ENCODE data around the gene TMX2.
"Not testable (repeated sequence)": the region's sequence is repeated elsewhere in the genome, so short reads cannot be mapped to it uniquely, and the experiment has no call there.

The TMX2 gene

DNA sequence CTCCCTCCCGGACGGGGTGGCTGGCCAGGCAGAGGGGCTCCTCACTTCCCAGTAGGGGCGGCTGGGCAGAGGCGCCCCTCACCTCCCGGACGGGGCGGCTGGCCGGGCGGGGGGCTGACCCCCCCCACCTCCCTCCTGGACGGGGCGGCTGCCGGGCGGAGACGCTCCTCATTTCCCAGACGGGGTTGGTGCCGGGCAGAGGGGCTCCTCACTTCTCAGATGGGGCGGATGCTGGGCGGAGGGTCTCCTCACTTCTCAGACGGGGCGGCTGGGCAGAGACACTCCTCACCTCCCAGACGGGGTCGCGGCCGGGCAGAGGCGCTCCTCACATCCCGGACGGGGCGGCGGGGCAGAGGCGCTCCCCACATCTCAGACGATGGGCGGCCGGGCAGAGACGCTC, 4.3 kb downstream of the TMX2 start:
- not testable (repeated sequence) for DNase-seq

DNA sequence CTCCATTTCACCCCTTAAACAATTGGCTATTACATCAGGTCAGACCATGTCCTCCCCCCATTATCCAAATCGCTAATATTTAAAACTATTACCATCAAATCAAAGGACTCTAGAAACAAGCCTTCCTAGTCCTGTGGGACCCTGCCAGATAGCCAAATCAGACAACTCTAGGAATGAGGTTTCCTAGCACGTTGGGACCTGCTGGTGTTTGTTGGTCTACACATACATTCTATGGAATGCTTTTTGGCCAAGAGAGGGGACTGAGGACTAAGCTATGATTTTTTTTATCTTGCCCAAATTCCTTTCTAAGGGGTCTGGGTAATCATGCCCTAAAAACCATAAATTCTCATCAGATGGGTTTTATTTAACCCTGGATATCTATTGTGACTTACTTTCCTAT, 14.8 kb downstream of the TMX2 start:
- DNase-seq, result no peak

DNA sequence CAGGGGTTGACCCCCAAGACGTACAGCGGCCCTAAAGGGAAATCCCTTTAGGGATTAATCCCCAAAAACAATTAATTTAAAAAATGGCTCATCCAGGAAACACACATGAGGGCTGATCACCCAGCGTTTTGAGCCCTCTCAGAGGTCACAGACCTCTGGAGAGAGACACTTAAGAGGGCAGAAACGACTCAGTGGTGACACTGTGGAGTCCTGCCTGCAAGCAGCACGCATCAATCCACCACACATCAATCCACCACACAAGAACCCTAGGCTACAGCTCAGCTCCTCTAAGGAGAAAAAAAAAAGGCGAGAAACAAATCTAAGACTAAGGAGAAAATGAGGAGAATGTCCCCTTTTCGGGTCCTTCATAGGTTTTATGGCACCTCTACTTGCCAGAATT, 16.4 kb downstream of the TMX2 start:
- no peak for DNase-seq

DNA sequence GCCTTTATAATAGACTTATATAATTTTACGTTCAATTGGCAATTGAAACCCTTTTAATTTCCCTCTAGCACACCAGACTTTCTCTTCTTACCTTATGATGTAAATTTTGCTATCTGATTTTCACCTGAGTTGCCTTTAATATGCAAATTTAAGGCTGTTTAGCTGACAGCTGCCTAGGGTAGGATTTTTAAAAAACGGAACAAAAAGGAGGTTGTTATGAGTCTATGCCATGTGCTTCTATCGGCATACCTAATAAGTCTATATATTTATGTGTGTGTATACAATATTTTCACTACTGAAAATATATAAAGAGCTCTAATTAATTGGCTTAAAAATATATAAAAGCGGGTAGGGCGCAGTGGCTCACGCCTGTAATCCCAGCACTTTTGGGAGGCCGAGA, 17.1 kb downstream of the TMX2 start:
- no peak for DNase-seq

DNA sequence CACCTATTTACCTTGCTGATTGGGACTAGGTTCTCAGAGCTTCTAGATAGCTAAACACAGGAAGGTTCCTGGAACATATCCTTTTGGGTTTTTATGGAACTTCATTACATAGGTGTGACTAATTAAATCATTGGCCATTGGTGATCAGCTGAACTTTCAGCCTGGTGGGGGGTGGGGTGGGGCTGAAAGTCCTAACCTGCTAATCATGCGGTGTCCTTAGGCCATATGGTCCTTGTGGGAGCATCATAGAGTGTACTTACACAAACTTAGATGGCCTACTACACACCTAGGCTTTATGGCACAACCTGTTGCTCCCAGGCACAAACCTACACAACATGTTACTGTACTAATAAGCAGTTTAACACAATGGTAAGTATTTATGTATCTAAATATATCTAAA, 20.3 kb downstream of the TMX2 start:
- no peak for DNase-seq

DNA sequence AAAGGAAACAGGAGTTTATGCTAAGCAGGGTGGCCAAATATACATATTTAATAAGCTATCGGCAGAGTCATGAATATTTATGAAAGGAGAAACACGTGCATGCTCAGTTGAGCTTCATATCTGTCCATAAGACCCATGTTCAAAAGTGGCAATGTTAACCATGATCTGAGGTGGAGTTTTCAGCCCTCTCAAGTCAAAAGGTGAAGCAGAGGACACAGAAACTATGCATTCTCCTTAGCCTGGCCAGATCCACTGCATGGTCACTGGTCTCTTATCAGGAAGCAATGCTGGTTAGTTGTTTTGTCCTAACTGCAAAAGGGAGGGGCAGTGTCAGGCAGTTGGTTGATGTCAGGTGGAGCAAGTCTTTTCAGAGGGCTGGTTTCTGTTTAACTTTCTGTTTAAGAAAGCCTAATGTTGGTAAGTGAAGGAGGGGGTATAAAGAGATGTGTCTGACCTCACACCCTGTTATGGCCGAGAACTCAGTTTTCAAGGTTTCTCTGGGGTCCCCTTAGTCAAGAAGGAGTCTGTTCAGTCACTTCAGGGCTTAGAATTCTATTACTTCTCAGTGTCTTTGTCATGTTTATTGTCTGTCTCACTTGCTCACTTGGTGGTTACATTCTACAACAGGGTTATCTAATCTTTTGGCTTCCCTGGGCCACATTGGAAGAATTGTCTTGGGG, 23.4 kb downstream of the TMX2 start:
- DNase-seq, result no peak

DNA sequence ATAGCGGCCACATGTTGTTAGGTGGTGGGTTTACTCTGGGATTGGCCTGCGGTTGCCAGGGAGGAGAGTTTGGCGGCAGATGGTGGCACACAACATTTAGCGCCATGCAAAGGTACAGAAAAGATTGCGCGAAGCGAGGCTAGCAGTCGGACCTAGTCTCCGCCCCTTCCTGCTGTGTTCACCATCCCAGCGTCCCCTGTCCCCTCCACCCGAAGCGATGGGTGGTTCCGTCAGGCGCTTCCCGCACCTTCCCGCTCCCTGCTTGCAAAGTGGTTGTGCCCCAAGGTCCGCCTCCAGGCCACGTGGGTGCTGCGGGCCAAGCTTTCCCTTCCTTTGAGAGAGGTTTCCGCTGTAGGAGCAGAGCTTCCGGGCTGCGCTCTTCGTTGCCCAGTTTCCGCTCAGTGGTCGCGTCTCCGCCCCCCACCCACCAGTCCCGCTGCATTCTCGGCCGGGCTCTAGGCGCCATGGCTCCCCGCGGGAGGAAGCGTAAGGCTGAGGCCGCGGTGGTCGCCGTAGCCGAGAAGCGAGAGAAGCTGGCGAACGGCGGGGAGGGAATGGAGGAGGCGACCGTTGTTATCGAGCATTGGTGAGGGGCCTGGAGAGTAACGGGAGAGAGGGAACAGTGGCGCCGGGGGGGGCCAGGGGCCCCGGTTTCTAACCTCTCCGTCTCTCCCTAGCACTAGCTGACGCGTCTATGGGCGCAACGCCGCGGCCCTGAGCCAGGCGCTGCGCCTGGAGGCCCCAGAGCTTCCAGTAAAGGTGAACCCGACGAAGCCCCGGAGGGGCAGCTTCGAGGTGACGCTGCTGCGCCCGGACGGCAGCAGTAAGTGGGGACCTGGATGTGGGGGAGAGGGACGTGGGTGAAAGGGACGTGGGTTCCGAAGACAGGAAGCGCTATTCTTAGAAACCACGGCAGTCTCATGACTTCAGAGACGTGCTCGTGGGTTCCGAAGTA, 29.0 kb downstream of the TMX2 start, which contains the start of gene SELENOH:
SELENOH (plus strand) TSS at position 360 of the 955 bp plus-strand sequence; CDS start at position 465, 105 bp downstream.
- DNase-seq, result peak; percentile 84 to 86 (median 85)

DNA sequence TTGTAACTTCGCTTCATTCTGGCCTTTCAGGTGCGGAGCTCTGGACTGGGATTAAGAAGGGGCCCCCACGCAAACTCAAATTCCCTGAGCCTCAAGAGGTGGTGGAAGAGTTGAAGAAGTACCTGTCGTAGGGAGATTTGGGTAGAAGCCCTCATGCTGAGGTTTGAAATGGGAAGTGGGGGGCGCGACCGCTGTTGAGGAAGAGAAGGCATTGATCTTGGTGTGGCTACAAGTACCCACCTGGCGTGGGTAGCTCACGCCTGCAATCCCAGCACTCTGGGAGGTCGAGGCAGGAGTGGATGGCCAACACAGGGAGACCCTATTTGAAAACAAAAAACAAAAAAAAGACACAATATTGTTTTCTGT, 29.7 kb downstream of the TMX2 start:
- no peak for DNase-seq

DNA sequence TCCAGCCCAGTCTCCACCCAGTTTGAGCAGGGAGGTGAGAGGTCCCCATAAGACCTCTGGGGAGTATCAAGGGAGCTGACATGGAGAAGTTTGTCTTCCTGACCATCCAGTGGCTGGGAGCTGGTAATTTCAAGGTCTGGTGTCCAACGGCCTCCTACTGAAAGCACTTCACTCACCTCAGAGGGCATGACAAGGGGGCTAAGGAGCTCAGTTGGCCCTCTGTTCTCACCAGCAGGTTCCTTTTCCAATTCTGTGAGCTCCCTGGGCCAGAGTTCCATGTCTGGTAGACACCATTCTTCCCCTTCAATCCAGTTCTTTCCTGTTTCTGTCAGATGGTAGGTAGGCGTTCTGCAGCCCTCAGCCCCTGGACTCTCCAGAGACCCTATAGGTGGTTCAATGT, 32.0 kb downstream of the TMX2 start:
- no peak for DNase-seq

DNA sequence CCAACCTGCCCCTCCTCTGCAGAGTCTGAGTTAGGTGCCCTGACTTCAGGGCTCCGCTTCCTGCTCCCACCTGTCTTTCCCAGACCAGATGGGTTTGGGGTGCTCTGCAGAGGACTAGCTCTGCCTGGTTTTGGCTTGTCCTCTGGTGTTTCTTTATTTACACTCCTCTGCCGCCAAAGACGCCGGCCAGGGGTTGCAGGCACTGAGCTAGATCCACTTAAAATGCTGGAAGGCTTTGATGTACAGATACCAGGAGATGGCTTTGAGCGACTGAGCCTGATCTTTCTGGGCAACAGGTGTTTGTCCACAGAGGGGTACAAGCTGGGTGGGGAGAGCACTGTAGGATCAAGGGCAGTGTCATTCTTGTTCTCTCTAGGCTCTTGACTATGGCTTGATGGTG, 32.8 kb downstream of the TMX2 start:
- no peak for DNase-seq

DNA sequence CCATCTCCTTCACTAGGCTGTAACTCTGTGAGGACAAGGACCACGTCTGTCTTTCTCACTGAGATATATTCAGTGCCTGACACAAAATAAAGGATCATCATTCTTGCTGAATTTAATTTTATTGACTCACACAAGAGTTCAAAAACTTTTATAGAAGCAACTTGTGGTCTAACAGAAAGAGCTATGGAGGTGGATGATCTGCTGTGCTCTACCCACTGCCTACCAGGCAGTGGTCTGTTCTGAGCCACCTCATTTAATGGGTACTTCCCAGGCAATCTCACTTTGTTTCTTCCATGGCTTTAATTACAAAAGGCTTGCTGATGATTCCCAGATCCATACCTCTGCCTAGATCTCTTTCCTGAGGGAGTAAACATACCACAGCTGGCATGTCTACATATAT, 34.5 kb downstream of the TMX2 start:
- DNase-seq, result no peak

DNA sequence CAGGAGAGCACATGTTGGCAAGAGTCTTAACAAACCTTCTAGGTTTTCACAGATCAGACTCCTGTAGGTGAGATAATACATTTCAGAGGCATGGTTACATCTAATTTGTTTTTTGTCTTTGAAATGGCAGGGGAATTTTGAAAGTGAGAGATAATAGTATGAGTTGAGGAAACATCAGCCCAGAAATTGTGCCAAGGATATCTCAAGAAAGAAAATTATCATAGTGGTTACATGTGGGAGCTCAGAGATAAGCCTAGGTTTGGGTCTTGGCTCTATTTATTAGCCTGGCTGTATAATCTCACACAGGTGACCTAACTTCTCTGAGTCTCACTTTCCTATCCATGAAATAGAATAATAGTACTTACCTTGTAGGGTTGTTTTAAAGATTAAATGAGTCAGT, 38.8 kb downstream of the TMX2 start:
- no peak for DNase-seq

DNA sequence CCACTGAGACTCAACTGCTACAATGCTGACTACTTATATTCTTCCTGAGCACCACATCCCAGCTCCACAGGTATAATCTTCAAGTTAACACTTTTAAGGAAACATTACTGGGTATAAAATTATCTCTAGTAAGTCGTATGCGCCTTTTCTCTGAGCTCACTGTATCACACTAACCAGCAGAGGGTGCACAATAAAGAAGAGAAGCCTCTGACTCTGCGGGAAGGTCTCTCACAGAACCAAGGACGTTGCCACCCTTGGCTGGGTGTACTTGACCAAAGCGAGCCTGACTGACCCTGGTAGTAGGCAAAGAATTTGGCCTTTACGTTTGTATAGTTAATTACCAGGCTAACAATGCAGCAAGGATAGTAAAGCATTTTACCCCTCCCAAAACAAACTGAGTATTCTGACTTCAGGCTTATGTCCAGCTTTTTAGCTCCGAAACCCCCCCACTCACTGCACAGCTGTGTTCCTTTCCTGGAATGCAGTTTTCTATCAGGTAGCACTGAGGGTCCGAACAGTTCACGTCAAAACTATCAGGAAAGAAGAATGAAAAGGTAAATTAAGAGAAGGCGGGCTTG, 39.4 kb downstream of the TMX2 start, which contains the start of gene BTBD18:
BTBD18 (minus strand) TSS at position 144 of the 578 bp plus-strand sequence. CDS start 631 bp downstream, outside the sequence.
- DNase-seq, result no peak

DNA sequence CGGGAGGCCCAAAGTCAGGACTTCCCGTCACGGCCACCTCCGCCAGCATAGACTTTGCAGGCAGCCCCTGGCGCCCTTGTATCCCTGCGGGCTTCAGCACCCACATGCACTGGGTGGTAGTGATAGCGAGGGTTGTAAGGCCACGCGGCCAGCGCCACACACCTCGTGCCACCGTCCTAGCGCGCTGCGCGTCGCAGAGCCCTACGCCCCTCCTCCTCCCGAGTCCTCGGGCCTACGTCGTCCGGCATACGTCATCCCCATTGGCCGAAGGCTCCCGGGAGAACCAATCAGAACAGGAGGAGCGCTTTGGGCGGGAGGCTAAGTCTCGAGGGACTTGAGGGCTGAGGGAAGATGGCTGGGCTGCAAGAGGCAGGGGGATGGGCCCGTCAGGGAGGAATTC, 40.6 kb downstream of the TMX2 start:
- no peak for DNase-seq

DNA sequence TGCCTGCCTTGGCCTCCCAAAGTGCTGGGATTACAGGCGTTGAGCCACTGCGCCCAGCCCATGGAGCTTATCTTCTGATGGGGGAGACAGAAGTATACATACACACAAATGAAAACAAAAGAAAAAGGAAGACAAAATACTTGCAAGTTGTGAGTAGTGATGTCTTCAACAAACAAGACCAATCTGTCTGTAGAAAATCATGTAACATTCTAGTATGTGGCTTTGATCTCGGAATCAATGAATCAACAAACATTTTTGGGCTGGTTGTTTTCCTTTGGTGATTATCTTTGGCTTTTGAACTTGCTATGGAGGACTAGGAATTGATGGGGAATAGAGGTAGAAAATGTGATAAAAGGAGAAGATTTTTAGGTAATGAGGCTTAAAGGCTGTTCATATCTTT, 45.8 kb downstream of the TMX2 start:
- DNase-seq, result no peak

DNA sequence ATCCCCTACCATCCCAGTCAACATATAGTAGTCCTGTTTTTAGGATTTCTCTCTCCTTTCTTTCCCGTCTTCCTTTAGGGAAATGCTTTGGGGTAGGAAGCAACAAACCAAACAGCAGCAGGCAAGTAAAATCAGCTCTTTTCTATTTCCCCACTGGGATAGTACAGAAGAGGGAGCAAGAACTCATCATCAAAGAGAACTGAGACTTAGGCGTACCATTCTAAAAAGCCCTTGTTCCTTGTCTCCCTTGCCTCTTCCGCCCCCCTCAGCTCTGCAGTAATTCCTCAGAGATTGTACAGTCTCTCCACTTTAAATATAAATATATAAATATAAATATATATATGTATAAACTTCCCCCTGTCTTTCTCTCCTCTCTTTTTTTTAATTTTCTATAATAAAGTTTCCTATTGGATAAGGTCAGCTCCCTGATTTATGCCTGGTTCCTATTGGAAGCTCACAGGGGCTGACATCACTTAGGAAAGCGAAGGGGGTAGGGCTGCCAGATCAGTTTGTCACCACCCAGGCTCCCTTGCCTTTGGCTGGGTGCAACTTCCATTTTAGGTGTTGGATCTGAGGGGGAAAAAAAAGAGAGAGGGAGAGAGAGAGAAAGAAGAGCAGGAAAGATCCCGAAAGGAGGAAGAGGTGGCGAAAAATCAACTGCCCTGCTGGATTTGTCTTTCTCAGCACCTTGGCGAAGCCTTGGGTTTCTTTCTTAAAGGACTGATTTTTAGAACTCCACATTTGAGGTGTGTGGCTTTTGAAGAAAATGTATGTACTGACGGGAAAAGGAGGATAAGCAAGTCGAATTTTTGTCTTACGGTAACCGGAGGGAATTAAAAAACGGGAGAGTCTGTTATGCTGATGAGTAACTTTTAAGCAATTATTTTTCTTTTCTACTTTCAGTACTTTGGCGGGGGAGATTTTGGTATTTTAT, 49.2 kb downstream of the TMX2 start, which contains the start of gene CTNND1:
CTNND1 (plus strand) TSS at position 502 of the 934 bp plus-strand sequence. CDS start 29,677 bp downstream, outside the sequence.
- no peak for DNase-seq

DNA sequence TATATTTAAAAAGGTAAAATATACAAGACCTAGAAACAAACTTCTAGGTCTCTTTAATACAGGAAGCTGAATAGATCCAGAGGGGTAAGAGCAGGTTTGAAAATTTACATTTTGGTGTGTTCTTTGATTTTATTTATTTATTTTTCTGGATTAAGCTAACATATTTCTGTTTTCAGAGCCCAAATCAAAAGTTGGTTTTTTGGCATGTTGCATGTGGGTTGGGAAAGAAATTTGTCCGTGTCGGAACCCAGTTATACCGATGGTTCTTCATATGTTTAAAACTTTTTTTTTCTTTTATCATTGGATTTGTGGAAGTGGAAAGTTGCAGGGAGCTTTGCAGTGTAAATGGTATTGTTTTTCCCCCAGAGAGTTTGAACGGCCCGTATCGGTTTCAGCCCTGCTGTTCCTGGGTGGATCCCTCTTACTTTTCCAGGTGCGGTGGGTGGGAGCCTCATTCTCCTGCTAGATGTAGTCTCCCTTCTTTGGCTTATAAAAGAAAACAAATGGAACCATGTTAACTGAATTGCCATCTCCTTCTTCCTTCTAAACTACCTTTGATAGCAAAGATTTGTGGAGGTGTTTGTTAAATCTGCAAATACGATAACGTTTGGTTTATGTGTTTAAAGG, 50.0 kb downstream of the TMX2 start:
- DNase-seq, result no peak

DNA sequence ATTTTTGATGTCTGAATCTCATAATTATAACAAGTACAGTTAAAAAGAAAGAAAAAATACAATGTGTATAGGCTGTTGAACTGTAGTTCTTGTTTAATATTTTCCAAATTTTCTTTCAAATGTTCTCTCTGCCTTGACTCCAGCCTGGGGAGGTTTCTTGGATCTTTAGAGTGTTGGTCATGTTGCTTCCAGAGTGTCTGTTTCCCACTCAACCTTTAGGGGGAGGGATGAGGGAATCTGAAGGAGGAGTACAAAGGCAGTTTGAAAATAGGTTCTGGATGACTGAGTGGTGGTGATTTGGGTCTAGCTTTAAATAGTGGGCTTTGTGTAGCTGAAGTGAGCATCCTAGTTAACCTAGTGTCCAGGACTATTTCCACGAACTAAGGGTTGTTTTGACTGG, 51.2 kb downstream of the TMX2 start:
- DNase-seq, result no peak

DNA sequence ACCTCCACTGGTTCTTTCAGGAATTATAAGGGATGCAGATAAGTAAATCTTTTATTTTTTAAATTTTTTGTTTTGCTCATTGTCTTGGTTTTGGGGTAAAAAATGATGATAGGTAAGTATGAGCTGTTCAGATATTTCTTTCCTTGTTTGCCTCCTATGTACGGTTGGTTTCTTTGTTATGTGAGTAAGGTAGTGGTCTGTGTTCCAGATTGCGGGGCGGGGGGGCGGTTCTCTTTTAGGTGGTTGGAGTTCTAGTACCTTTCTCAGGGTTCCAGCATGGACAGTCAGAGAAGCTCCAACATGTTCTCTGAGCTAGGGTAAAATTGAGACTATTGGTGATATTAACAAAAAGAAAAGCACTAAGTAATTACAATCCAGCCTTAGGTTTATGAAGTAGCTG, 51.6 kb downstream of the TMX2 start:
- no peak for DNase-seq

DNA sequence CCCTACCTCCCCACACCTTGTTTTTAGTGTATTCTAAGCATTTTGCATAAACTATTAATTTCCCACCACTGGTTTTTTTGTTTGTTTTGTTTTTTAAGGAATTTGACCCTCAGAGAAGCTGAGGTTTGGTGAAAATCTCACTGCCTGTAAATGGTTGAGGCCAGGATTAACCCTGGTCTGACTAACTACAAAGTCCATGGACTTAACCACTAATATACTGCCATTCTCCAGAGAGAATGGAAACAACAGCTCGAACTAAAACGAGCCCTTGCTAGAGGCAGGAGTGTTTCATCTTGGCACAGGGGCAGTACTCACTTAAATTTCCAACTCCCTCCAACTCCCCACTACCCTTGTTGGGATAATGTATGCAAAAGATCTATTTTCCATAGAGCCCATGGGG, 52.2 kb downstream of the TMX2 start:
- no peak for DNase-seq

DNA sequence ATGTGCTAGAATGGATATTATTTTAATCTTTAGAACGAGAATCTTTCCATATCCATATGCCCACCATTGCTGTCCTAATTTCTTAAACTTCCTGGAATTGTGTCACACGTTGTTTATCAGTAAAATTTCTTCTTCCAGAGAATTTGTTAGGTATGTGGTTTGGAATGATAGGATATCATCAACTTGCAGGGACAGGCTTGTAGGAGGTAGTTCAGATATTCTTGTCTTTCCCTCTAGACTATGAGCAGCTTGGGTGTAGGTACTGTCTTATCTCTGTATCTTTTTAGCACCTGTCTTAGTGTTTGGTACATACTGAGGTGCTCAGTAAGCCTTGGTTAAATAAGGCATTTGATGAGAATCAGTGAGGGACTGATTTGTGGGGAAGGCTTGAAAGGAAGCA, 52.6 kb downstream of the TMX2 start:
- no peak for DNase-seq

DNA sequence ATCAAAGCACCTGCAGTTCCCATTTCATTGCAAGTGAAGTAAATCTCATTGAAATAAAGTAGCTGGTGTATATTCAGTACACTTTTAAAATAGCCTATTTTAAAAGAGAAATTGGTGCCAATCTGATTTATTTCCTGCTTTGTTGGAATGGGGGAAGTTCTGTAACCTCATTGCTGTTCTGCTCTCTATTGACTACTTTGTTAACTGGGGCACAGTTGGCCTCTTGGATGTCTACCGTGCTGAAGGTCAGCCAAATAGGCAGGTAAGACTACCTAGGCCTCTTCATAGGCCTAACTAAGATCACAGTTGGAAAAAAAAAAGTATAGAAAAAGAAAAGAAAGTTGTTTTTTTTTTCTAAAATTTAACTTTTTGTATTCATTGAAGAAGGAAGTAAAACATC, 58.4 kb downstream of the TMX2 start:
- no peak for DNase-seq
